NCI-H1417 treated with DMSO at 0.1 percent for 48 hours (cell line): Measurements from ENCODE around the gene NOL7.
A peak's percentile ranks its signal among the peaks of the same experiment; 100 is the strongest.

ENCODE experiments used
- DNase-seq: peaks from one replicate; lab custom pipeline; 2025; lab: John Stamatoyannopoulos, UW

NOL7 gene

GRCh38 chr6:13614926-13615791, at the start of gene NOL7:
TSS of gene NOL7 (plus strand) at chr6:13615335. CDS start at chr6:13615359, 24 bp downstream.
- peak; percentile 82 for DNase-seq

- no peak for DNase-seq
These were observed 49.2 kb upstream of the NOL7 start for GRCh38 chr6:13565921-13566320.

GRCh38 chr6:13566500-13566899, 48.6 kb upstream of the NOL7 start:
- DNase-seq: no peak

GRCh38 chr6:13568970-13569369, 46.2 kb upstream of the NOL7 start:
- no peak for DNase-seq

GRCh38 chr6:13572240-13572639, 42.9 kb upstream of the NOL7 start:
- no peak for DNase-seq

- no peak for DNase-seq
These were observed 42.0 kb upstream of the NOL7 start for GRCh38 chr6:13572951-13573654.

- DNase-seq: no peak
These were observed 41.4 kb upstream of the NOL7 start for GRCh38 chr6:13573669-13574110.

- DNase-seq: peak; percentile 61
These were observed 41.0 kb upstream of the NOL7 start for GRCh38 chr6:13574149-13574570.

GRCh38 chr6:13574571-13575376, 40.4 kb upstream of the NOL7 start, which contains the start of gene SIRT5:
TSS of gene SIRT5 (plus strand) at chr6:13574601. CDS start at chr6:13584111, 9,510 bp downstream.
- DNase-seq: peak; percentile 75

GRCh38 chr6:13575377-13575775, 39.8 kb upstream of the NOL7 start:
- DNase-seq: no peak

- DNase-seq: no peak
These were observed 39.1 kb upstream of the NOL7 start for GRCh38 chr6:13576017-13576416.

GRCh38 chr6:13577926-13578325, 37.2 kb upstream of the NOL7 start:
- no peak for DNase-seq

- no peak for DNase-seq
These were observed 35.2 kb upstream of the NOL7 start for GRCh38 chr6:13579911-13580310.

- DNase-seq: no peak
These were observed 33.4 kb upstream of the NOL7 start for GRCh38 chr6:13581700-13582229.

- no peak for DNase-seq
These were observed 28.3 kb upstream of the NOL7 start for GRCh38 chr6:13586603-13587542.

GRCh38 chr6:13589801-13590200, 25.3 kb upstream of the NOL7 start:
- DNase-seq: no peak

GRCh38 chr6:13590574-13591153, 24.5 kb upstream of the NOL7 start:
- DNase-seq: no peak

- no peak for DNase-seq
These were observed 23.8 kb upstream of the NOL7 start for GRCh38 chr6:13591205-13591921.

- DNase-seq: no peak
These were observed 22.0 kb upstream of the NOL7 start for GRCh38 chr6:13593103-13593502.

GRCh38 chr6:13593720-13594119, 21.4 kb upstream of the NOL7 start:
- DNase-seq: no peak
